ENCODE results near the gene TMEM179. TPM values are rescaled to one million over a fixed set of nuclear protein-coding genes. Genes with fewer than 3 reads are reported as not detected.

Gene TMEM179
- total RNA-seq, 1 donor from 2014 or later, result not detected

- H3K4me1 Mint-ChIP-seq, result no peaks in the 10 kb centered on the region
- no peak overlapping the region for H3K27ac Mint-ChIP-seq
- H3K27me3 Mint-ChIP-seq, result peaks cover 40% of the 10 kb centered on the region
- ChIA-PET POLR2A (no interaction called here), CTCF (no interaction called here)
- TF ChIP-seq CTCF (IDR thresholded peaks at IDR 0.05), result no peak
- ATAC-seq (ENCODE audit: low read depth) (no peak), DNase-seq (no peak)
- no peaks in the 10 kb centered on the region for H3K9me3 Mint-ChIP-seq
- no peak overlapping the region for H3K4me3 Mint-ChIP-seq
- intact Hi-C loops (cut with micrococcal nuclease), result no loop called here
- H3K36me3 Mint-ChIP-seq (ENCODE audit: low read depth), result no peaks in the 10 kb centered on the region
Observed at GRCh38 chr14:104600805-104601204, 3.8 kb downstream of the TMEM179 start.

- Mint-ChIP-seq H3K4me3 (no peak overlapping the region), H3K27ac (no peak overlapping the region), H3K27me3 (peaks cover 37% of the 10 kb centered on the region), H3K9me3 (no peaks in the 10 kb centered on the region), H3K36me3 (ENCODE audit: low read depth) (no peaks in the 10 kb centered on the region), H3K4me1 (no peaks in the 10 kb centered on the region)
- ChIA-PET CTCF (no interaction called here), POLR2A (no interaction called here)
- intact Hi-C loops (cut with micrococcal nuclease), result no loop called here
- ATAC-seq (ENCODE audit: low read depth), result no peak
- no peak for TF ChIP-seq CTCF (IDR thresholded peaks at IDR 0.05)
- DNase-seq, result no peak
Observed at GRCh38 chr14:104600141-104600643, 4.4 kb downstream of the TMEM179 start.

- H3K36me3 Mint-ChIP-seq (ENCODE audit: low read depth), result no peaks in the 10 kb centered on the region
- no peak for DNase-seq
- ChIA-PET CTCF (no interaction called here), POLR2A (no interaction called here)
- intact Hi-C loops (cut with micrococcal nuclease), result no loop called here
- no peak overlapping the region for H3K4me3 Mint-ChIP-seq
- H3K27me3 Mint-ChIP-seq, result peaks cover 36% of the 10 kb centered on the region
- no peak for TF ChIP-seq CTCF (IDR thresholded peaks at IDR 0.05)
- no peaks in the 10 kb centered on the region for H3K4me1 Mint-ChIP-seq
- no peak for ATAC-seq (ENCODE audit: low read depth)
- no peak overlapping the region for H3K27ac Mint-ChIP-seq
- H3K9me3 Mint-ChIP-seq, result no peaks in the 10 kb centered on the region
Observed at GRCh38 chr14:104599446-104599845, 5.1 kb downstream of the TMEM179 start.

- no peak for DNase-seq
- intact Hi-C loops (cut with micrococcal nuclease), result no loop called here
- Mint-ChIP-seq H3K4me3 (no peak overlapping the region), H3K36me3 (ENCODE audit: low read depth) (no peaks in the 10 kb centered on the region), H3K27ac (no peak overlapping the region), H3K27me3 (peaks cover 33% of the 10 kb centered on the region), H3K9me3 (no peaks in the 10 kb centered on the region), H3K4me1 (no peaks in the 10 kb centered on the region)
- no peak for ATAC-seq (ENCODE audit: low read depth)
- ChIA-PET CTCF (no interaction called here), POLR2A (no interaction called here)
- TF ChIP-seq CTCF (IDR thresholded peaks at IDR 0.05), result no peak
Observed at GRCh38 chr14:104598910-104599273, 5.7 kb downstream of the TMEM179 start.

- TF ChIP-seq CTCF (IDR thresholded peaks at IDR 0.05), result no peak
- Mint-ChIP-seq H3K36me3 (ENCODE audit: low read depth) (no peaks in the 10 kb centered on the region), H3K27ac (no peak overlapping the region), H3K4me3 (no peak overlapping the region), H3K9me3 (no peaks in the 10 kb centered on the region), H3K27me3 (peaks cover 29% of the 10 kb centered on the region), H3K4me1 (no peaks in the 10 kb centered on the region)
- intact Hi-C loops (cut with micrococcal nuclease), result no loop called here
- ATAC-seq (ENCODE audit: low read depth) (no peak), DNase-seq (no peak)
- ChIA-PET CTCF (no interaction called here), POLR2A (no interaction called here)
Observed at GRCh38 chr14:104598039-104598909, 6.3 kb downstream of the TMEM179 start.
